K562 (cell line): ENCODE measurements around the gene ITSN1. TPM values are rescaled to one million over a fixed set of nuclear protein-coding genes. Genes with fewer than 3 reads are reported as not detected.

ENCODE experiments used
- AFF4 ChIP-seq: sonication (generic); formaldehyde crosslinking; IDR thresholded peaks from 2 replicates; pipeline ENCODE4 v1.8.0; 2023; ENCODE audit warnings: mild to moderate bottlenecking, missing genetic modification reagents
- EHMT2 ChIP-seq: fragments of 450-650 bp; IDR thresholded peaks from 2 replicates; pipeline ENCODE4 v1.6.1; 2018; ENCODE audit warnings: antibody characterized with exemption
- ILK ChIP-seq: fragments of 450-650 bp; IDR thresholded peaks from 2 replicates; pipeline ENCODE4 v1.6.1; 2016; ENCODE audit warnings: missing genetic modification characterization, low read depth, mild to moderate bottlenecking, missing compliant biosample characterization, moderate library complexity, borderline replicate concordance
- MTA1 ChIP-seq: fragments of 450-650 bp; IDR thresholded peaks from 2 replicates; pipeline ENCODE4 v1.6.1; 2017; ENCODE audit warnings: borderline replicate concordance
- RFX5 ChIP-seq: IDR thresholded peaks from 2 replicates; pipeline ENCODE4 v1.6.1; 2011; ENCODE audit warnings: low read depth, mild to moderate bottlenecking, improper control_type of control experiment, low read length
- TBL1XR1 ChIP-seq, 2 experiments: IDR thresholded peaks; 2 replicates each; pipeline ENCODE4 v1.6.1; 2012; ENCODE audit warnings: improper control_type of control experiment in 2 of 2, low read length in 2 of 2, mild to moderate bottlenecking in 1 of 2
- ZBTB40 ChIP-seq, 2 experiments: fragments of 450-650 bp in 1 of 2; sonication (generic) in 1 of 2; formaldehyde crosslinking in 1 of 2; IDR thresholded peaks; 2 replicates each; pipeline versions ENCODE4 v1.7.1 to v1.9.0; 2016 to 2022; ENCODE audit warnings: inconsistent platforms in 1 of 2, mild to moderate bottlenecking in 1 of 2, missing genetic modification reagents in 1 of 2
- ZNF644 ChIP-seq: fragments of 200-800 bp; sonication (Bioruptor generic); IDR thresholded peaks from 2 replicates; pipeline ENCODE4 v1.6.1; 2016; ENCODE audit warnings: low read depth, missing genetic modification characterization, missing compliant biosample characterization
- polyA plus RNA-seq, 8 experiments: library from polyadenylated mRNA; depleted of rRNA in 4 of 8; stranded (reverse) in 5 of 8; unstranded in 3 of 8; fragments of >200 nt; fragmentation: Nextera tagmentation in 2 of 8; fragmentation: Illumina TruSeq in 1 of 8; extraction: Ambion mirVana in 2 of 8; extraction: Trizol in 1 of 8; gene quantifications; 2 replicates each; pipeline versions ENCODE4 v1.2.1 to v1.2.3, GENCODE V29; 2011 to 2014; ENCODE audit warnings: inconsistent platforms in 1 of 8, missing spikeins in 1 of 8
- total RNA-seq, 7 experiments: library from RNA; depleted of rRNA in 6 of 7; stranded (reverse); fragments of >200 nt in 6 of 7; fragmentation: Illumina TruSeq in 2 of 7; extraction: Trizol in 2 of 7; gene quantifications; 2 replicates each; pipeline versions ENCODE4 v1.2.1 to v1.2.3, GENCODE V29; 2011 to 2021; ENCODE audit warnings: low replicate concordance in 1 of 7
- TF ChIP-seq, protein P1 (sequence below): fragments of 450-650 bp; IDR thresholded peaks from 2 replicates; pipeline ENCODE4 v1.6.1; 2014; ENCODE audit warnings: low read depth, mild to moderate bottlenecking, moderate library complexity, borderline replicate concordance
- TF ChIP-seq, protein P2 (sequence below): fragments of 450-650 bp; IDR thresholded peaks from 2 replicates; pipeline ENCODE4 v1.6.1; 2016

The ITSN1 gene
- total and polyA plus RNA-seq, 9 of the 15 experiments (the other 6 are each of a cell fraction or from before 2014, with no cell fraction given), result 1.1 to 12.6 (median 4.8) TPM

DNA sequence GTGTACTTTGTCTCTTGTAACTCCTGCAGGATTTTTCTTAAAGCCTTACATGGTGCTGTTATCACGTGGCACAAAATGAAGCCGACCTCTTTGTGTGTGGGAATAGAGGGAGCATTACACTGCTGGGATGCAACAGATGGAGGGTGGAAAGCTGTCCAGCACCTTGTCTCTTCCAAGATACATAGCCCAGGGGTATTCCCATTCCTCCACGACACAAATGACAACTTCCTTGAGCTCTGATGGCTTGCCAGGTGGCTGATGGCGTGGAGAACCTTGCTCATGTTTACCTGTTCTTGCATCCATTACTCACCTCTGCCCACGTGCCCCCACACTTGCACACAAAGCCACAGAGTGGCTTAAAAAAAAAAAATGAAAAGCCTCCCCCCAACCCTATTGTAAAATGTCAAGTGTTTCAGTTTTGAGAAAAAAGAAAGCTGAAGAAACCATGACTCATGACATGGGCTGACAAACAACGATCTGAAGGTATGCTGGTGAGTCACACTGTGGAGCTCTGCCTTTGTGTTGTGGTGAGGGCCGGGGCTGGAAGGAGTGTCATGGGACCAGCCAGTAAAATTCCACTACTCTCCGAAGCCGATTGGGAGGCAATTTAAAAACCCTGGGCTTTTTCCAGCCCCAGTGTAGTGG lies 305.3 kb downstream of the ITSN1 start (continued):
- TF ChIP-seq, protein P1, sequence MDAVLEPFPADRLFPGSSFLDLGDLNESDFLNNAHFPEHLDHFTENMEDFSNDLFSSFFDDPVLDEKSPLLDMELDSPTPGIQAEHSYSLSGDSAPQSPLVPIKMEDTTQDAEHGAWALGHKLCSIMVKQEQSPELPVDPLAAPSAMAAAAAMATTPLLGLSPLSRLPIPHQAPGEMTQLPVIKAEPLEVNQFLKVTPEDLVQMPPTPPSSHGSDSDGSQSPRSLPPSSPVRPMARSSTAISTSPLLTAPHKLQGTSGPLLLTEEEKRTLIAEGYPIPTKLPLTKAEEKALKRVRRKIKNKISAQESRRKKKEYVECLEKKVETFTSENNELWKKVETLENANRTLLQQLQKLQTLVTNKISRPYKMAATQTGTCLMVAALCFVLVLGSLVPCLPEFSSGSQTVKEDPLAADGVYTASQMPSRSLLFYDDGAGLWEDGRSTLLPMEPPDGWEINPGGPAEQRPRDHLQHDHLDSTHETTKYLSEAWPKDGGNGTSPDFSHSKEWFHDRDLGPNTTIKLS, result 0 out of 2 replicates have a peak, but pooled peaks have one; percentile 41
- TF ChIP-seq RFX5, result no peak
- TF ChIP-seq AFF4 (CRISPR knock-in tag), result no peak; the same call in 1 of the 2 replicates
- 0 out of 2 replicates have a peak, but pooled peaks have one; percentile 20 for TF ChIP-seq ILK (tag)
- TF ChIP-seq ZBTB40 (IDR thresholded peaks at IDR 0.05), result no peak
- TF ChIP-seq ZBTB40 (CRISPR knock-in tag; IDR thresholded peaks at IDR 0.05), result no peak
- TF ChIP-seq EHMT2, result peak; percentile 43
- no peak for TF ChIP-seq MTA1
- TF ChIP-seq TBL1XR1 (IDR thresholded peaks at IDR 0.05; ENCODE audit: low read length in 2 of 2), result peak in 1 of 2 experiments; percentile 49; a peak in 1 of 4 replicates
- TF ChIP-seq, protein P2, sequence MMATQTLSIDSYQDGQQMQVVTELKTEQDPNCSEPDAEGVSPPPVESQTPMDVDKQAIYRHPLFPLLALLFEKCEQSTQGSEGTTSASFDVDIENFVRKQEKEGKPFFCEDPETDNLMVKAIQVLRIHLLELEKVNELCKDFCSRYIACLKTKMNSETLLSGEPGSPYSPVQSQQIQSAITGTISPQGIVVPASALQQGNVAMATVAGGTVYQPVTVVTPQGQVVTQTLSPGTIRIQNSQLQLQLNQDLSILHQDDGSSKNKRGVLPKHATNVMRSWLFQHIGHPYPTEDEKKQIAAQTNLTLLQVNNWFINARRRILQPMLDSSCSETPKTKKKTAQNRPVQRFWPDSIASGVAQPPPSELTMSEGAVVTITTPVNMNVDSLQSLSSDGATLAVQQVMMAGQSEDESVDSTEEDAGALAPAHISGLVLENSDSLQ, result peak; percentile 85
- TF ChIP-seq ZNF644 (tag), result peak; percentile 65
